Measurements from ENCODE around the gene OAF. TPM values are rescaled to one million over a fixed set of nuclear protein-coding genes. Genes with fewer than 3 reads are reported as not detected.

Gene OAF
- total and polyA plus RNA-seq, 9 donors, result 26.6 to 170 (median 66.3) TPM

GRCh38 chr11:120256178-120256577, 45.3 kb downstream of the OAF start:
- no peaks in the 10 kb centered on the region for H3K9me3 ChIP-seq
- intact Hi-C loops (cut with DNase I), result no loop called here
- WGBS, 3 donors, result 64 to 75% (median 67%) methylated on average over 4 of the region's 4 CpGs
- H3K36me3 ChIP-seq, result no peaks in the 10 kb centered on the region
- DNase-seq, result no peak
- no peaks in the 10 kb centered on the region for H3K27me3 ChIP-seq
- TF ChIP-seq POLR2A (IDR thresholded peaks at IDR 0.05) (no peak), EP300 (IDR thresholded peaks at IDR 0.05) (no peak)
- H3K4me1 ChIP-seq (ENCODE audit: insufficient read depth), result no peaks in the 10 kb centered on the region
- H3K4me3 ChIP-seq, result no peak overlapping the region
- no peak overlapping the region for H3K27ac ChIP-seq

GRCh38 chr11:120256779-120257178, 45.9 kb downstream of the OAF start:
- intact Hi-C loops (cut with DNase I), result no loop called here
- H3K27me3 ChIP-seq, result no peaks in the 10 kb centered on the region
- WGBS, 3 donors, result 77 to 89% (median 80%) methylated on average over 2 of the region's 2 CpGs
- no peaks in the 10 kb centered on the region for H3K4me1 ChIP-seq (ENCODE audit: insufficient read depth)
- H3K27ac ChIP-seq, result no peak overlapping the region
- H3K4me3 ChIP-seq, result no peak overlapping the region
- DNase-seq, result no peak
- no peaks in the 10 kb centered on the region for H3K36me3 ChIP-seq
- no peak for TF ChIP-seq POLR2A (IDR thresholded peaks at IDR 0.05)
- no peak for TF ChIP-seq CTCF (IDR thresholded peaks at IDR 0.05)
- TF ChIP-seq EP300 (IDR thresholded peaks at IDR 0.05), result no peak
- no peaks in the 10 kb centered on the region for H3K9me3 ChIP-seq

- intact Hi-C loops (cut with DNase I), result no loop called here
- Histone ChIP-seq H3K4me3 (no peak overlapping the region), H3K9me3 (no peaks in the 10 kb centered on the region), H3K27me3 (no peaks in the 10 kb centered on the region), H3K4me1 (ENCODE audit: insufficient read depth) (no peaks in the 10 kb centered on the region), H3K27ac (no peak overlapping the region), H3K36me3 (no peaks in the 10 kb centered on the region)
- WGBS, 3 donors, result 73 to 89% (median 78%) methylated on average over 9 of the region's 9 CpGs
- TF ChIP-seq EP300 (IDR thresholded peaks at IDR 0.05), result no peak
- no peak for TF ChIP-seq CTCF (IDR thresholded peaks at IDR 0.05)
- TF ChIP-seq POLR2A (IDR thresholded peaks at IDR 0.05), result no peak
- no peak for DNase-seq
These were observed 46.5 kb downstream of the OAF start for GRCh38 chr11:120257346-120257745.

- Histone ChIP-seq H3K27me3 (no peaks in the 10 kb centered on the region), H3K36me3 (no peaks in the 10 kb centered on the region), H3K27ac (no peak overlapping the region), H3K4me1 (ENCODE audit: insufficient read depth) (no peaks in the 10 kb centered on the region), H3K9me3 (no peaks in the 10 kb centered on the region), H3K4me3 (no peak overlapping the region)
- intact Hi-C loops (cut with DNase I), result no loop called here
- no peak for TF ChIP-seq EP300 (IDR thresholded peaks at IDR 0.05)
- WGBS, 3 donors, result 70 to 87% (median 77%) methylated on average over 3 of the region's 3 CpGs
- no peak for DNase-seq
These were observed 47.8 kb downstream of the OAF start for GRCh38 chr11:120258661-120259060.

GRCh38 chr11:120259241-120259640, 48.4 kb downstream of the OAF start:
- Histone ChIP-seq H3K9me3 (no peaks in the 10 kb centered on the region), H3K4me1 (ENCODE audit: insufficient read depth) (no peaks in the 10 kb centered on the region), H3K4me3 (no peak overlapping the region), H3K27ac (no peak overlapping the region), H3K36me3 (no peaks in the 10 kb centered on the region), H3K27me3 (no peaks in the 10 kb centered on the region)
- TF ChIP-seq CTCF (IDR thresholded peaks at IDR 0.05) (no peak), POLR2A (IDR thresholded peaks at IDR 0.05) (no peak), EP300 (IDR thresholded peaks at IDR 0.05) (no peak)
- 86 to 92% (median 88%) methylated on average over 3 of the region's 3 CpGs for WGBS, 3 donors
- intact Hi-C loops (cut with DNase I), result no loop called here
- DNase-seq, result no peak
